T-helper 17 cell (primary cell): ENCODE data around the gene TNFAIP1. TPM values are rescaled to one million over a fixed set of nuclear protein-coding genes. Genes with fewer than 3 reads are reported as not detected.
A peak's percentile ranks its signal among the peaks of the same experiment; 100 is the strongest.

Experiments used
- ATAC-seq: fragments of 150-1000 bp; cut with Tn5 transposase; 2 replicates; pipeline ENCODE4 v1.10.0; 2021; ENCODE audit warnings: mild to moderate bottlenecking, moderate library complexity
- DNase-seq, 3 donors: peaks; one replicate each; pipeline versions ENCODE4 v3.0.0 to v3.0.0-alpha.2; 2020 to 2021
- H3K9me3 ChIP-seq: one replicate; pipeline ENCODE4 v1.7.0; 2013; ENCODE audit warnings: low read length, mild to moderate bottlenecking; ENCODE audit not compliant: control insufficient read depth, poor library complexity, severe bottlenecking
- H3K27ac Mint-ChIP-seq: one replicate; pipeline ENCODE4 v1.8.0; 2022; ENCODE audit warnings: mild to moderate bottlenecking, moderate library complexity, mixed read lengths
- H3K27me3 Mint-ChIP-seq: one replicate; pipeline ENCODE4 v1.8.0; 2022; ENCODE audit warnings: mixed read lengths
- H3K36me3 Mint-ChIP-seq: one replicate; pipeline ENCODE4 v1.8.0; 2022; ENCODE audit warnings: low read depth, mixed read lengths
- H3K4me1 Mint-ChIP-seq: one replicate; pipeline ENCODE4 v1.8.0; 2022; ENCODE audit warnings: mild to moderate bottlenecking, mixed read lengths
- H3K4me3 Mint-ChIP-seq: one replicate; pipeline ENCODE4 v1.8.0; 2022; ENCODE audit warnings: mild to moderate bottlenecking, moderate library complexity, mixed read lengths
- total RNA-seq, 4 donors: library from RNA in 2 of 4; stranded (reverse) in 2 of 4; gene quantifications; one replicate each; pipeline ENCODE4 v1.2.3 and lab custom pipeline; 2022 to 2026

The TNFAIP1 gene
- total RNA-seq, 2 donors from 2014 or later: 8.8 to 14.0 TPM

- DNase-seq (no peak), ATAC-seq (no peak)
- Mint-ChIP-seq H3K36me3 (no peaks in the 10 kb centered on the region), H3K4me3 (no peak within 1 kb of the TSS), H3K27me3 (no peaks in the 10 kb centered on the region), H3K4me1 (no peaks in the 10 kb centered on the region), H3K27ac (no peak within 1 kb of the TSS)
- no peaks in the 10 kb centered on the region for H3K9me3 ChIP-seq
Measured at GRCh38 chr17:28364665-28365363, 29.3 kb downstream of the TNFAIP1 start, which contains the start of gene SEBOX. SEBOX (minus strand) TSS chr17:28365199; CDS start chr17:28365151, 48 bp downstream.

GRCh38 chr17:28365487-28365886 lies 29.9 kb downstream of the TNFAIP1 start:
- no peaks in the 10 kb centered on the region for H3K27me3 Mint-ChIP-seq
- DNase-seq: no peak
- no peaks in the 10 kb centered on the region for H3K9me3 ChIP-seq
- H3K4me1 Mint-ChIP-seq: no peaks in the 10 kb centered on the region
- no peak overlapping the region for H3K4me3 Mint-ChIP-seq
- no peak overlapping the region for H3K27ac Mint-ChIP-seq
- no peak for ATAC-seq
- H3K36me3 Mint-ChIP-seq: no peaks in the 10 kb centered on the region

GRCh38 chr17:28366605-28367004 lies 31.0 kb downstream of the TNFAIP1 start:
- no peaks in the 10 kb centered on the region for H3K36me3 Mint-ChIP-seq
- H3K4me1 Mint-ChIP-seq: peaks cover 3% of the 10 kb centered on the region
- no peaks in the 10 kb centered on the region for H3K27me3 Mint-ChIP-seq
- no peak overlapping the region for H3K4me3 Mint-ChIP-seq
- H3K9me3 ChIP-seq: no peaks in the 10 kb centered on the region
- no peak overlapping the region for H3K27ac Mint-ChIP-seq
- ATAC-seq (no peak), DNase-seq (no peak)

- Mint-ChIP-seq H3K4me3 (no peak overlapping the region), H3K27me3 (no peaks in the 10 kb centered on the region), H3K27ac (no peak overlapping the region), H3K4me1 (peaks cover 4% of the 10 kb centered on the region), H3K36me3 (no peaks in the 10 kb centered on the region)
- H3K9me3 ChIP-seq: no peaks in the 10 kb centered on the region
- no peak for DNase-seq
- ATAC-seq: no peak
Measured at GRCh38 chr17:28367641-28368305, 32.2 kb downstream of the TNFAIP1 start.

- H3K4me1 Mint-ChIP-seq: peaks cover 8% of the 10 kb centered on the region
- no peaks in the 10 kb centered on the region for H3K9me3 ChIP-seq
- no peak overlapping the region for H3K4me3 Mint-ChIP-seq
- no peaks in the 10 kb centered on the region for H3K27me3 Mint-ChIP-seq
- DNase-seq (no peak), ATAC-seq (no peak)
- no peaks in the 10 kb centered on the region for H3K36me3 Mint-ChIP-seq
- no peak overlapping the region for H3K27ac Mint-ChIP-seq
Measured at GRCh38 chr17:28368306-28368831, 32.8 kb downstream of the TNFAIP1 start.

- H3K4me1 Mint-ChIP-seq: peaks cover 11% of the 10 kb centered on the region
- no peaks in the 10 kb centered on the region for H3K9me3 ChIP-seq
- ATAC-seq (no peak), DNase-seq (no peak)
- H3K36me3 Mint-ChIP-seq: no peaks in the 10 kb centered on the region
- H3K4me3 Mint-ChIP-seq: no peak overlapping the region
- no peak overlapping the region for H3K27ac Mint-ChIP-seq
- no peaks in the 10 kb centered on the region for H3K27me3 Mint-ChIP-seq
Measured at GRCh38 chr17:28368915-28369683, 33.5 kb downstream of the TNFAIP1 start.

GRCh38 chr17:28369684-28370034 lies 34.1 kb downstream of the TNFAIP1 start:
- no peak overlapping the region for H3K27ac Mint-ChIP-seq
- no peak for DNase-seq
- no peaks in the 10 kb centered on the region for H3K36me3 Mint-ChIP-seq
- peaks cover 11% of the 10 kb centered on the region for H3K4me1 Mint-ChIP-seq
- no peak overlapping the region for H3K4me3 Mint-ChIP-seq
- H3K27me3 Mint-ChIP-seq: no peaks in the 10 kb centered on the region
- no peaks in the 10 kb centered on the region for H3K9me3 ChIP-seq
- ATAC-seq: no peak

GRCh38 chr17:28370035-28370743 lies 34.6 kb downstream of the TNFAIP1 start, which contains the start of gene VTN:
VTN (minus strand) TSS chr17:28370307; CDS start chr17:28370203, 104 bp downstream.
- DNase-seq: no peak
- H3K27ac Mint-ChIP-seq: peak within 1 kb of the TSS; percentile 85
- peak within 1 kb of the TSS; percentile 97 for H3K4me3 Mint-ChIP-seq
- H3K9me3 ChIP-seq: no peaks in the 10 kb centered on the region
- ATAC-seq: no peak
- H3K36me3 Mint-ChIP-seq: no peaks in the 10 kb centered on the region
- peaks cover 13% of the 10 kb centered on the region for H3K4me1 Mint-ChIP-seq
- no peaks in the 10 kb centered on the region for H3K27me3 Mint-ChIP-seq

GRCh38 chr17:28370744-28371103 lies 35.2 kb downstream of the TNFAIP1 start:
- Mint-ChIP-seq H3K36me3 (no peaks in the 10 kb centered on the region), H3K4me1 (peaks cover 13% of the 10 kb centered on the region), H3K27ac (peak overlapping the region; percentile 85), H3K27me3 (no peaks in the 10 kb centered on the region), H3K4me3 (peak overlapping the region; percentile 97)
- DNase-seq (no peak), ATAC-seq (no peak)
- no peaks in the 10 kb centered on the region for H3K9me3 ChIP-seq

GRCh38 chr17:28371245-28372202 lies 36.0 kb downstream of the TNFAIP1 start, which contains the start of gene SARM1:
SARM1 (plus strand) TSS chr17:28371694; CDS start chr17:28372033, 339 bp downstream.
- Mint-ChIP-seq H3K4me3 (peak within 1 kb of the TSS; percentile 97), H3K4me1 (peaks cover 13% of the 10 kb centered on the region), H3K27me3 (no peaks in the 10 kb centered on the region), H3K36me3 (no peaks in the 10 kb centered on the region), H3K27ac (peak within 1 kb of the TSS; percentile 85)
- no peaks in the 10 kb centered on the region for H3K9me3 ChIP-seq
- peak; percentile 63 to 81 (median 73) for DNase-seq
- ATAC-seq: peak; percentile 89

- peak overlapping the region; percentile 97 for H3K4me3 Mint-ChIP-seq
- peak overlapping the region; percentile 60 for H3K27ac Mint-ChIP-seq
- peaks cover 13% of the 10 kb centered on the region for H3K4me1 Mint-ChIP-seq
- ATAC-seq: no peak
- H3K27me3 Mint-ChIP-seq: no peaks in the 10 kb centered on the region
- no peaks in the 10 kb centered on the region for H3K9me3 ChIP-seq
- no peak for DNase-seq
- no peaks in the 10 kb centered on the region for H3K36me3 Mint-ChIP-seq
Measured at GRCh38 chr17:28372203-28372944, 36.8 kb downstream of the TNFAIP1 start.
